ENCODE measurements around the gene ADAM12.
"Not testable (repeated sequence)": the region's sequence is repeated elsewhere in the genome, so short reads cannot be mapped to it uniquely, and the experiment has no call there.

ADAM12 gene

DNA sequence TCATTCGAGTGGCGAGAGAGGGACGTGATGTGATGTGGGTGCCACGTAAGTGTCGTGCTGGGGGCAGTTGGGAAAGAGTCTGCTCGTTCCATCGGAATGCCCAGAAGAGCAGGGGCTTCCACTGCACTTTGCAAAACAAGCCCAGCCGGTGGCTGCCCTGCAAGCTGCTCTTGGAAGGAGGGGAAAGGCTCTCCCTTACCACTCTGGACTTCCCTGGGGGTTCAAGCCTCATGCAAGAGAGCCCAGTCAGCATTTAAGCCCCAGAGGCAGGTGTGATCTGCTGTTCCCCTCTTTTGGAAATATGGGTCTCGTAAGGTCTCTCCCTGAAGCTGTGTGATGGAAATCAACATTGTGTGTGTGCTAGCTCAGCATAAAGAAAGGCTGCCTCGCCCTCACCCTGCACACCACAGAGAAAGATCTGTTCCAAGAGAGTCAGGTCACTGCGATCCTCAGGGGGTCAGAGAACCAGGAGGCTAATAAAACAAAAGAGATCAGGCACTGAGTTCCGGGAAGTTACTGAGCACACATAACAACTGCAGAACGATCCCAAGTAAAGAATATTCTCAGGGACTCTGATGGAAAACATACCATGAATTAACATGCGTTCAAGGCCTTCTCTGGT lies 212.5 kb downstream of the ADAM12 start:
- Histone ChIP-seq H3K36me3 (ENCODE audit: insufficient read depth, low read length) (no peaks in the 10 kb centered on the region), H3K79me2 (ENCODE audit: insufficient read depth, low read length) (no peaks in the 10 kb centered on the region), H3K27me3 (ENCODE audit: insufficient read depth, low read length, poor library complexity) (no peaks in the 10 kb centered on the region), H3K9me3 (ENCODE audit: insufficient read depth, low read length, severe bottlenecking) (no peaks in the 10 kb centered on the region), H3K4me3 (ENCODE audit: low read depth in 1 of 2, low read length in 2 of 2) (no peak overlapping the region), H3K27ac (ENCODE audit: low read length) (no peak overlapping the region), H3K4me2 (ENCODE audit: insufficient read depth, low read length) (no peak overlapping the region), H4K20me1 (ENCODE audit: insufficient read depth, low read length) (no peaks in the 10 kb centered on the region), H2AFZ (ENCODE audit: low read depth, low read length) (no peak overlapping the region), H3K9ac (ENCODE audit: low read depth, low read length) (no peak overlapping the region), H3K4me1 (ENCODE audit: insufficient read depth, low read length) (no peaks in the 10 kb centered on the region)
- no peak for DNase-seq
- TF ChIP-seq, protein P1, sequence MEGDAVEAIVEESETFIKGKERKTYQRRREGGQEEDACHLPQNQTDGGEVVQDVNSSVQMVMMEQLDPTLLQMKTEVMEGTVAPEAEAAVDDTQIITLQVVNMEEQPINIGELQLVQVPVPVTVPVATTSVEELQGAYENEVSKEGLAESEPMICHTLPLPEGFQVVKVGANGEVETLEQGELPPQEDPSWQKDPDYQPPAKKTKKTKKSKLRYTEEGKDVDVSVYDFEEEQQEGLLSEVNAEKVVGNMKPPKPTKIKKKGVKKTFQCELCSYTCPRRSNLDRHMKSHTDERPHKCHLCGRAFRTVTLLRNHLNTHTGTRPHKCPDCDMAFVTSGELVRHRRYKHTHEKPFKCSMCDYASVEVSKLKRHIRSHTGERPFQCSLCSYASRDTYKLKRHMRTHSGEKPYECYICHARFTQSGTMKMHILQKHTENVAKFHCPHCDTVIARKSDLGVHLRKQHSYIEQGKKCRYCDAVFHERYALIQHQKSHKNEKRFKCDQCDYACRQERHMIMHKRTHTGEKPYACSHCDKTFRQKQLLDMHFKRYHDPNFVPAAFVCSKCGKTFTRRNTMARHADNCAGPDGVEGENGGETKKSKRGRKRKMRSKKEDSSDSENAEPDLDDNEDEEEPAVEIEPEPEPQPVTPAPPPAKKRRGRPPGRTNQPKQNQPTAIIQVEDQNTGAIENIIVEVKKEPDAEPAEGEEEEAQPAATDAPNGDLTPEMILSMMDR (IDR thresholded peaks at IDR 0.05; ENCODE audit: borderline replicate concordance, extremely low read depth, low read length, poor library complexity, severe bottlenecking) = no peak
- TF ChIP-seq EZH2 (IDR thresholded peaks at IDR 0.05; ENCODE audit: borderline replicate concordance, low read depth, low read length, severe bottlenecking) = no peak
- no peak for ATAC-seq (ENCODE audit: insufficient read depth, low read depth)

DNA sequence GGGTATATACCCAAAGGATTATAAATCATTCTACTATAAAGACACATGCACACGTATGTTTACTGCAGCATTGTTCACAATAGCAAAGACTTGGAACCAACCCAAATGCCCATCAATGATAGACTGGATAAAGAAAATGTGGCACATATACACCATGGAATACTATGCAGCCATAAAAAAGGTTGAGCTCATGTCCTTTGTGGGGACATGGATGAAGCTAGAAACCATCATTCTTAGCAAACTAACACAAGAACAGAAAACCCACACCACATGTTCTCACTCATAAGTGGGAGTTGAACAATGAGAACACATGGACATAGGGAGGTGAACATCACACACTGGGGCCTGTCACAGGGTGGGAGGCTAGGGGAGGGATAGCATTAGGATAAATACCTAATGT lies 215.5 kb downstream of the ADAM12 start:
- H4K20me1 ChIP-seq (ENCODE audit: insufficient read depth, low read length); H3K4me3 ChIP-seq (ENCODE audit: low read depth in 1 of 2, low read length in 2 of 2); H2AFZ ChIP-seq (ENCODE audit: low read depth, low read length); DNase-seq; ATAC-seq (ENCODE audit: insufficient read depth, low read depth); H3K9me3 ChIP-seq (ENCODE audit: insufficient read depth, low read length, severe bottlenecking); H3K27me3 ChIP-seq (ENCODE audit: insufficient read depth, low read length, poor library complexity); H3K4me1 ChIP-seq (ENCODE audit: insufficient read depth, low read length); H3K27ac ChIP-seq (ENCODE audit: low read length); H3K9ac ChIP-seq (ENCODE audit: low read depth, low read length); H3K79me2 ChIP-seq (ENCODE audit: insufficient read depth, low read length); H3K4me2 ChIP-seq (ENCODE audit: insufficient read depth, low read length); H3K36me3 ChIP-seq (ENCODE audit: insufficient read depth, low read length): not testable (repeated sequence)

DNA sequence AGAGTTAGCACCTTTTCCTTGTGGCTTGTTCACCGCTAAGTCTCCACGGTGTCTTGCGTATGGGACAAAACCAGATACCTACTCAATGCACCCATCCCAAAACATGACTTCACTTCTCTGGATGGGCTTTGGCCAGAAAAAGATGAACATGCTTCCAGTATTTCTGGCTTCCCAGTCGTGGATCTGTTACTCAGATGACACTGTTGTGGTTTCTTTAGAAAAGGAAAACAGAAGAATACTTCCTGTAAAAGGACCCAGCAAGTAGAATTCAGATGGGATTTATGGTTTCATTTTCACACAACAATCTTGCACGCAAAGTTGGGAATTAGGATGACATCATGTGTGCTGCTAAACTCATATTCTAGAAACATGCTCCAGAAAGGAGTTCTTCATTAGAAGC lies 216.7 kb downstream of the ADAM12 start:
- H2AFZ ChIP-seq (ENCODE audit: low read depth, low read length) = no peak overlapping the region
- no peak for DNase-seq
- no peak for ATAC-seq (ENCODE audit: insufficient read depth, low read depth)
- no peaks in the 10 kb centered on the region for H3K27me3 ChIP-seq (ENCODE audit: insufficient read depth, low read length, poor library complexity)
- H3K4me1 ChIP-seq (ENCODE audit: insufficient read depth, low read length) = no peaks in the 10 kb centered on the region
- H3K4me3 ChIP-seq (ENCODE audit: low read depth in 1 of 2, low read length in 2 of 2) = no peak overlapping the region
- H3K9ac ChIP-seq (ENCODE audit: low read depth, low read length) = no peak overlapping the region
- H4K20me1 ChIP-seq (ENCODE audit: insufficient read depth, low read length) = no peaks in the 10 kb centered on the region
- H3K4me2 ChIP-seq (ENCODE audit: insufficient read depth, low read length) = no peak overlapping the region
- no peaks in the 10 kb centered on the region for H3K9me3 ChIP-seq (ENCODE audit: insufficient read depth, low read length, severe bottlenecking)
- H3K79me2 ChIP-seq (ENCODE audit: insufficient read depth, low read length) = no peaks in the 10 kb centered on the region
- H3K36me3 ChIP-seq (ENCODE audit: insufficient read depth, low read length) = no peaks in the 10 kb centered on the region
- TF ChIP-seq EZH2 (IDR thresholded peaks at IDR 0.05; ENCODE audit: borderline replicate concordance, low read depth, low read length, severe bottlenecking) = no peak
- TF ChIP-seq, protein P1 (IDR thresholded peaks at IDR 0.05; ENCODE audit: borderline replicate concordance, extremely low read depth, low read length, poor library complexity, severe bottlenecking) = no peak
- H3K27ac ChIP-seq (ENCODE audit: low read length) = no peak overlapping the region

DNA sequence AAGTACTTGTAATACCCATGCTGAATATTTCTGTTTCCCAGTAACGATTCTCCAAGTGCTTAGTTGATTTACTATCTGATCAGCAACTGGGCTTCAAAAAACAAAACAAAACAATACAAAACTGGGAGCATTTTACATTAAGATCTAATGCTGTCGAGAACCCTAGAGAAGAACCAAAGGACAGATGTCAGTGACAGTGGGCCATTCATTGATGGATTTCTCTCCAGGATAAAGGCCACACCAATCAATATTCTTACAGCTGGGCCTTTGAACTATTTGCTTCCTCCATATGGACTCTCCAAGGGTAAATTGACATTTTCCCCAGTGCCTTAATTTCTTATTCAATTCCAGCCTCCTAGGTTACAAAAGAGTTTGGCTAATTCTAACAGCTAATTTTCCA lies 217.5 kb downstream of the ADAM12 start:
- ATAC-seq (ENCODE audit: insufficient read depth, low read depth) (no peak), DNase-seq (no peak)
- H3K9ac ChIP-seq (ENCODE audit: low read depth, low read length) = no peak overlapping the region
- no peaks in the 10 kb centered on the region for H3K4me1 ChIP-seq (ENCODE audit: insufficient read depth, low read length)
- H3K27me3 ChIP-seq (ENCODE audit: insufficient read depth, low read length, poor library complexity) = no peaks in the 10 kb centered on the region
- no peak overlapping the region for H3K27ac ChIP-seq (ENCODE audit: low read length)
- H3K36me3 ChIP-seq (ENCODE audit: insufficient read depth, low read length) = no peaks in the 10 kb centered on the region
- no peak overlapping the region for H2AFZ ChIP-seq (ENCODE audit: low read depth, low read length)
- no peaks in the 10 kb centered on the region for H3K79me2 ChIP-seq (ENCODE audit: insufficient read depth, low read length)
- no peaks in the 10 kb centered on the region for H4K20me1 ChIP-seq (ENCODE audit: insufficient read depth, low read length)
- TF ChIP-seq, protein P1 (IDR thresholded peaks at IDR 0.05; ENCODE audit: borderline replicate concordance, extremely low read depth, low read length, poor library complexity, severe bottlenecking) = no peak
- TF ChIP-seq EZH2 (IDR thresholded peaks at IDR 0.05; ENCODE audit: borderline replicate concordance, low read depth, low read length, severe bottlenecking) = no peak
- no peak overlapping the region for H3K4me3 ChIP-seq (ENCODE audit: low read depth in 1 of 2, low read length in 2 of 2)
- no peak overlapping the region for H3K4me2 ChIP-seq (ENCODE audit: insufficient read depth, low read length)
- no peaks in the 10 kb centered on the region for H3K9me3 ChIP-seq (ENCODE audit: insufficient read depth, low read length, severe bottlenecking)
